MCF 10A (cell line): ENCODE data around the gene PTPRF. TPM values are rescaled to one million over a fixed set of nuclear protein-coding genes. Genes with fewer than 3 reads are reported as not detected.

Experiments
- BruUV-seq: library from RNA; stranded (reverse); fragments of 400-500 nt; replicated peaks from 2 replicates; lab custom pipeline; 2021; lab: Mats Ljungman, UMichigan
- CTCF ChIA-PET: fragments of 300-600 bp; sonication (Branson Sonifier 250); formaldehyde crosslinking; extraction: SDS; loops from one replicate; lab custom pipeline; 2021; ENCODE audit warnings: antibody characterized with exemption, inconsistent platforms; lab: Yijun Ruan, JAX
- POLR2A ChIA-PET: fragments of 300-600, 350-650 bp; sonication (Branson Sonifier 250); formaldehyde crosslinking; extraction: SDS; loops from one replicate; lab custom pipeline; 2020; ENCODE audit warnings: antibody characterized with exemption, inconsistent platforms; lab: Yijun Ruan, JAX
- DNase-seq: peaks from one replicate; pipeline ENCODE4 v3.0.0-alpha.2; 2018; ENCODE audit not compliant: unreplicated experiment
- H3K27ac Mint-ChIP-seq: one replicate; pipeline ENCODE4 v1.8.0; 2022; ENCODE audit warnings: mild to moderate bottlenecking, low read depth, mixed read lengths; ENCODE audit not compliant: unreplicated experiment
- H3K27me3 Mint-ChIP-seq: one replicate; pipeline ENCODE4 v1.8.0; 2022; ENCODE audit warnings: mixed read lengths; ENCODE audit not compliant: insufficient read depth, unreplicated experiment
- H3K36me3 Mint-ChIP-seq: one replicate; pipeline ENCODE4 v1.8.0; 2022; ENCODE audit warnings: mild to moderate bottlenecking, moderate library complexity, mixed read lengths; ENCODE audit not compliant: insufficient read depth, unreplicated experiment
- H3K4me1 Mint-ChIP-seq: one replicate; pipeline ENCODE4 v1.8.0; 2022; ENCODE audit warnings: mixed read lengths; ENCODE audit not compliant: insufficient read depth, unreplicated experiment
- H3K4me3 Mint-ChIP-seq: one replicate; pipeline ENCODE4 v1.8.0; 2022; ENCODE audit warnings: mild to moderate bottlenecking, moderate library complexity, mixed read lengths; ENCODE audit not compliant: unreplicated experiment
- H3K9me3 Mint-ChIP-seq: one replicate; pipeline ENCODE4 v1.8.0; 2022; ENCODE audit warnings: mixed read lengths; ENCODE audit not compliant: unreplicated experiment
- intact Hi-C: fragments of 100-400 bp; cut with micrococcal nuclease; formaldehyde crosslinking; loops from 2 replicates; pipeline ENCODE4 v1.14.1; 2022
- total RNA-seq: library from RNA; stranded (reverse); gene quantifications from 2 replicates; pipeline ENCODE4 v1.2.3, GENCODE V29; 2022
- TF ChIP-seq, protein P1 (sequence below): fragments of 200-600 bp; IDR thresholded peaks from one replicate; pipeline ENCODE4 v1.8.0; 2022; ENCODE audit warnings: antibody characterized with exemption, mild to moderate bottlenecking; ENCODE audit not compliant: unreplicated experiment

PTPRF gene
- total RNA-seq, 1 experiment from 2014 or later = 67.2 TPM

DNA sequence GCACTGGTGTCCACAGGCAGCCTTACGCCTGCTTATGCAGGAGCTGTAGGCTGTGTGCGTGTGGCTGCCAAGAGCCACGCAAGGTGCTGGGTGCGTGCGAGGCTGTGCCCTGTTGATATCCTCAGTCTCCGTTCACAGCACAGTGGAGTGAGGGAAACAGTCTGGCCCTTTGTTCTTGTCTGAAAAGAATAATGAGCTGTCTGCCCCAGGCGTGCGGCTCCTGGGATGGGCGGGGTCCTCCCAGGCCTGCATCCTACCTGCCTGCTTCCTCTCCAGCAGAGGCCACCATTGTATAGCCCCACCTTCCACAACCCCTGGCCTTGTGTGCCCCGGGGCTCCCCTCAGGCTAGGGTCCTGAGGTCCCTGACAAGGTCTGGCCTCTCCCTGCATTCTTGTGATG lies 72.3 kb downstream of the PTPRF start:
- H3K27ac Mint-ChIP-seq = no peak overlapping the region
- H3K4me1 Mint-ChIP-seq = peaks cover 5% of the 10 kb centered on the region
- no peaks in the 10 kb centered on the region for H3K9me3 Mint-ChIP-seq
- no peak overlapping the region for H3K4me3 Mint-ChIP-seq
- ChIA-PET CTCF (no interaction called here), POLR2A (no interaction called here)
- H3K27me3 Mint-ChIP-seq = no peaks in the 10 kb centered on the region
- intact Hi-C loops = no loop called here
- peaks cover 18% of the 10 kb centered on the region for H3K36me3 Mint-ChIP-seq
- DNase-seq = no peak
- TF ChIP-seq, protein P1, sequence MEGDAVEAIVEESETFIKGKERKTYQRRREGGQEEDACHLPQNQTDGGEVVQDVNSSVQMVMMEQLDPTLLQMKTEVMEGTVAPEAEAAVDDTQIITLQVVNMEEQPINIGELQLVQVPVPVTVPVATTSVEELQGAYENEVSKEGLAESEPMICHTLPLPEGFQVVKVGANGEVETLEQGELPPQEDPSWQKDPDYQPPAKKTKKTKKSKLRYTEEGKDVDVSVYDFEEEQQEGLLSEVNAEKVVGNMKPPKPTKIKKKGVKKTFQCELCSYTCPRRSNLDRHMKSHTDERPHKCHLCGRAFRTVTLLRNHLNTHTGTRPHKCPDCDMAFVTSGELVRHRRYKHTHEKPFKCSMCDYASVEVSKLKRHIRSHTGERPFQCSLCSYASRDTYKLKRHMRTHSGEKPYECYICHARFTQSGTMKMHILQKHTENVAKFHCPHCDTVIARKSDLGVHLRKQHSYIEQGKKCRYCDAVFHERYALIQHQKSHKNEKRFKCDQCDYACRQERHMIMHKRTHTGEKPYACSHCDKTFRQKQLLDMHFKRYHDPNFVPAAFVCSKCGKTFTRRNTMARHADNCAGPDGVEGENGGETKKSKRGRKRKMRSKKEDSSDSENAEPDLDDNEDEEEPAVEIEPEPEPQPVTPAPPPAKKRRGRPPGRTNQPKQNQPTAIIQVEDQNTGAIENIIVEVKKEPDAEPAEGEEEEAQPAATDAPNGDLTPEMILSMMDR = no peak
- BruUV-seq = no TSS peak

DNA sequence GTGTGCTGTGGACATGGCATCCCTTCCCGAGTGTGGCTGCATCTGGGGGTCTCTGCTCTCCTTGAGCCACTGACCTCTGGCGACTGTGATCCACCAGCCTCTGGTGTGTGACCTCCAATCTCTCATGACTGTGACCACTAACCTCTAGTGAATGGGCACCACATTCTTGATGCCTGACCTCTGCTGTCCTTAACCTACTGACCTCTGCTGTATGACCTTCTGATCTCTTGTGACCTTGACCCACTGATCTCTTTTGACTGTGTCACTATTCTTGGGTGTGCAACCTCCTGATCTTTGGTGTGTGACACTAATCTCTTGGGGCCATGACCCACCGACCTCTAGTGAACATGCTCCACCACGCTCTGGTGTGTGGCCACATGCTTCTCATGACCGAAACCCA lies 73.5 kb downstream of the PTPRF start:
- Mint-ChIP-seq H3K4me1 (peaks cover 5% of the 10 kb centered on the region), H3K4me3 (no peak overlapping the region), H3K27me3 (no peaks in the 10 kb centered on the region), H3K9me3 (no peaks in the 10 kb centered on the region), H3K36me3 (peaks cover 23% of the 10 kb centered on the region), H3K27ac (no peak overlapping the region)
- BruUV-seq = no TSS peak
- intact Hi-C loops = no loop called here
- DNase-seq = no peak
- ChIA-PET CTCF (no interaction called here), POLR2A (interaction anchor here (0.7 kb wide), 1 partner anchor 661 kb away, joined by 3 read pairs; no protein-coding TSS in a partner anchor)
- TF ChIP-seq, protein P1 = no peak

DNA sequence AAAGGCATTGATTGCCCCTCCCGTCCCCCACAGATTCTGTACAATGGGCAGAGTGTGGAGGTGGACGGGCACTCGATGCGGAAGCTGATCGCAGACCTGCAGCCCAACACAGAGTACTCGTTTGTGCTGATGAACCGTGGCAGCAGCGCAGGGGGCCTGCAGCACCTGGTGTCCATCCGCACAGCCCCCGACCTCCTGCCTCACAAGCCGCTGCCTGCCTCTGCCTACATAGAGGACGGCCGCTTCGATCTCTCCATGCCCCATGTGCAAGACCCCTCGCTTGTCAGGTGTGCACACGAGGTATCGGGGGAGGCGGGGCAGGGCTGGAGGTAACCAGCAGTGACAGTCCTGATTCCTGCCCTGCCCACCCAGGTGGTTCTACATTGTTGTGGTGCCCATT lies 74.5 kb downstream of the PTPRF start:
- POLR2A ChIA-PET = no interaction called here
- Mint-ChIP-seq H3K4me1 (peaks cover 5% of the 10 kb centered on the region), H3K4me3 (no peak overlapping the region), H3K36me3 (peaks cover 33% of the 10 kb centered on the region), H3K27me3 (no peaks in the 10 kb centered on the region), H3K9me3 (no peaks in the 10 kb centered on the region), H3K27ac (no peak overlapping the region)
- no peak for DNase-seq
- intact Hi-C loops = no loop called here
- BruUV-seq = no TSS peak
- CTCF ChIA-PET = interaction anchor here (0.5 to 0.8 kb wide), 2 partner anchors 24 to 27 kb away, joined by 3 read pairs; no protein-coding TSS in a partner anchor
- TF ChIP-seq, protein P1 = no peak

DNA sequence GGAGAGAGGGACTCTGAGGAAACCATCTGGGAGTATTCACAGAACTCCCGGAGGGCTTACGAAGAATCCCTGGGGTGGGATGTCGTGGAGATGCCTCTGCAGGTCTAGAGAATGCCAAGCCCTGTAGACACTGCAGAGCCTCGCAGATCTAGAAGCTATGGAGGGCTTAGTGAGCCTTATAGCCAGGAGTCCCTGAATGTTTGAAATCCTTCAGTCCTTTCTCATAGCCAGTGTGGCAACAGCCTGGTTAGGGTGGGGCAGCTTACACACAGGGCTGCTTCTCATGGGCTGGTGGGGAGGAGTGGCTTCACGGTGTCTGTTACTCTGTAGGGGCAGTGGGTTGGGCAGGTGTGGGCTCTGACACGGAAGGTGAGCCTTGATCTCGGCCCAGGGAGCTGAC lies 75.1 kb downstream of the PTPRF start:
- BruUV-seq = no TSS peak
- DNase-seq = no peak
- Mint-ChIP-seq H3K27ac (no peak overlapping the region), H3K4me1 (peaks cover 5% of the 10 kb centered on the region), H3K9me3 (no peaks in the 10 kb centered on the region), H3K4me3 (no peak overlapping the region), H3K27me3 (no peaks in the 10 kb centered on the region), H3K36me3 (peaks cover 33% of the 10 kb centered on the region)
- CTCF ChIA-PET = interaction anchor here (0.6 to 0.8 kb wide), 2 partner anchors 24 to 107 kb away, joined by 3 read pairs; no protein-coding TSS in a partner anchor
- TF ChIP-seq, protein P1 = no peak
- intact Hi-C loops = no loop called here
- POLR2A ChIA-PET = no interaction called here
